Neutrophil (primary cell): Measurements from ENCODE around the gene ADAR.

ENCODE experiments used
- H3K27ac ChIP-seq: fragments of 200-600 bp; sonication (generic); 2 replicates; pipeline ENCODE4 v1.5.1; 2016; ENCODE audit warnings: mild to moderate bottlenecking, moderate library complexity
- H3K27me3 ChIP-seq: fragments of 200-600 bp; sonication (generic); 2 replicates; pipeline ENCODE4 v1.6.0; 2016; ENCODE audit warnings: mild to moderate bottlenecking
- H3K36me3 ChIP-seq: fragments of 200-600 bp; sonication (generic); 2 replicates; pipeline ENCODE4 v1.5.1; 2017
- H3K4me1 ChIP-seq, 2 experiments: fragments of 200-600 bp in 1 of 2; sonication (generic) in 1 of 2; 1 replicate in 1 of 2; 2 replicates in 1 of 2; pipeline versions ENCODE4 v1.5.1 to v1.6.1; 2013 to 2016; ENCODE audit warnings: low read depth in 1 of 2, low read length in 1 of 2, mild to moderate bottlenecking in 1 of 2, moderate library complexity in 1 of 2; ENCODE audit not compliant: control insufficient read depth in 1 of 2, insufficient read depth in 1 of 2
- H3K4me3 ChIP-seq, 2 experiments: fragments of 200-600 bp in 1 of 2; sonication (generic) in 1 of 2; 1 replicate in 1 of 2; 2 replicates in 1 of 2; pipeline ENCODE4 v1.5.1; 2013 to 2016; ENCODE audit warnings: low read depth in 1 of 2, low read length in 1 of 2, mild to moderate bottlenecking in 1 of 2, moderate library complexity in 1 of 2
- H3K9me3 ChIP-seq: fragments of 200-600 bp; sonication (generic); 2 replicates; pipeline ENCODE4 v1.5.1; 2016
- CTCF ChIP-seq: fragments of 200-600 bp; sonication (generic); IDR thresholded peaks from 2 replicates; pipeline ENCODE4 v1.5.1; 2016; ENCODE audit warnings: antibody characterized with exemption

Gene ADAR

GRCh38 chr1:154579374-154579773 lies 28.6 kb downstream of the ADAR start:
- Histone ChIP-seq H3K4me1 (no peaks in the 10 kb centered on the region), H3K27me3 (peaks cover 7% of the 10 kb centered on the region), H3K9me3 (no peaks in the 10 kb centered on the region), H3K4me3 (no peak overlapping the region), H3K27ac (no peak overlapping the region), H3K36me3 (peaks cover 85% of the 10 kb centered on the region)
- TF ChIP-seq CTCF, result no peak

- H3K4me3 ChIP-seq, result no peak overlapping the region
- H3K4me1 ChIP-seq, result no peaks in the 10 kb centered on the region
- H3K36me3 ChIP-seq, result peaks cover 72% of the 10 kb centered on the region
- peaks cover 15% of the 10 kb centered on the region for H3K27me3 ChIP-seq
- no peaks in the 10 kb centered on the region for H3K9me3 ChIP-seq
- peak overlapping the region; percentile 9 for H3K27ac ChIP-seq
- no peak for TF ChIP-seq CTCF
These were observed 29.9 kb downstream of the ADAR start for GRCh38 chr1:154578058-154578418.

- Histone ChIP-seq H3K4me3 (no peak overlapping the region), H3K9me3 (no peaks in the 10 kb centered on the region), H3K36me3 (peaks cover 66% of the 10 kb centered on the region), H3K27me3 (peaks cover 15% of the 10 kb centered on the region), H3K27ac (peak overlapping the region; percentile 49), H3K4me1 (no peaks in the 10 kb centered on the region)
- no peak for TF ChIP-seq CTCF
These were observed 30.5 kb downstream of the ADAR start for GRCh38 chr1:154577346-154578057.

GRCh38 chr1:154575951-154576566 lies 31.9 kb downstream of the ADAR start:
- TF ChIP-seq CTCF, result no peak
- no peaks in the 10 kb centered on the region for H3K4me1 ChIP-seq

GRCh38 chr1:154575147-154575927 lies 32.6 kb downstream of the ADAR start:
- peaks cover 45% of the 10 kb centered on the region for H3K36me3 ChIP-seq
- no peaks in the 10 kb centered on the region for H3K4me1 ChIP-seq
- TF ChIP-seq CTCF, result no peak
- no peak overlapping the region for H3K4me3 ChIP-seq
- no peaks in the 10 kb centered on the region for H3K9me3 ChIP-seq
- no peak overlapping the region for H3K27ac ChIP-seq
- peaks cover 23% of the 10 kb centered on the region for H3K27me3 ChIP-seq

More at GRCh38 chr1:154575951-154576566, 31.9 kb downstream of the ADAR start:
- no peak overlapping the region for H3K27ac ChIP-seq
- no peaks in the 10 kb centered on the region for H3K9me3 ChIP-seq
- peaks cover 16% of the 10 kb centered on the region for H3K27me3 ChIP-seq
- H3K36me3 ChIP-seq, result peaks cover 52% of the 10 kb centered on the region
- H3K4me3 ChIP-seq, result no peak overlapping the region
